SIG-M5 (cell line): Measurements from ENCODE around the gene ESYT3.

Experiments used
- DNase-seq: peaks from one replicate; lab custom pipeline; 2025; lab: John Stamatoyannopoulos, UW

The ESYT3 gene, protein sequence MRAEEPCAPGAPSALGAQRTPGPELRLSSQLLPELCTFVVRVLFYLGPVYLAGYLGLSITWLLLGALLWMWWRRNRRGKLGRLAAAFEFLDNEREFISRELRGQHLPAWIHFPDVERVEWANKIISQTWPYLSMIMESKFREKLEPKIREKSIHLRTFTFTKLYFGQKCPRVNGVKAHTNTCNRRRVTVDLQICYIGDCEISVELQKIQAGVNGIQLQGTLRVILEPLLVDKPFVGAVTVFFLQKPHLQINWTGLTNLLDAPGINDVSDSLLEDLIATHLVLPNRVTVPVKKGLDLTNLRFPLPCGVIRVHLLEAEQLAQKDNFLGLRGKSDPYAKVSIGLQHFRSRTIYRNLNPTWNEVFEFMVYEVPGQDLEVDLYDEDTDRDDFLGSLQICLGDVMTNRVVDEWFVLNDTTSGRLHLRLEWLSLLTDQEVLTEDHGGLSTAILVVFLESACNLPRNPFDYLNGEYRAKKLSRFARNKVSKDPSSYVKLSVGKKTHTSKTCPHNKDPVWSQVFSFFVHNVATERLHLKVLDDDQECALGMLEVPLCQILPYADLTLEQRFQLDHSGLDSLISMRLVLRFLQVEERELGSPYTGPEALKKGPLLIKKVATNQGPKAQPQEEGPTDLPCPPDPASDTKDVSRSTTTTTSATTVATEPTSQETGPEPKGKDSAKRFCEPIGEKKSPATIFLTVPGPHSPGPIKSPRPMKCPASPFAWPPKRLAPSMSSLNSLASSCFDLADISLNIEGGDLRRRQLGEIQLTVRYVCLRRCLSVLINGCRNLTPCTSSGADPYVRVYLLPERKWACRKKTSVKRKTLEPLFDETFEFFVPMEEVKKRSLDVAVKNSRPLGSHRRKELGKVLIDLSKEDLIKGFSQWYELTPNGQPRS

GRCh38 chr3:138434276-138434874 is at the start of gene ESYT3:
TSS of gene ESYT3 (plus strand) at chr3:138434616. CDS start at chr3:138434799, 183 bp downstream.
- no peak for DNase-seq

DNA sequence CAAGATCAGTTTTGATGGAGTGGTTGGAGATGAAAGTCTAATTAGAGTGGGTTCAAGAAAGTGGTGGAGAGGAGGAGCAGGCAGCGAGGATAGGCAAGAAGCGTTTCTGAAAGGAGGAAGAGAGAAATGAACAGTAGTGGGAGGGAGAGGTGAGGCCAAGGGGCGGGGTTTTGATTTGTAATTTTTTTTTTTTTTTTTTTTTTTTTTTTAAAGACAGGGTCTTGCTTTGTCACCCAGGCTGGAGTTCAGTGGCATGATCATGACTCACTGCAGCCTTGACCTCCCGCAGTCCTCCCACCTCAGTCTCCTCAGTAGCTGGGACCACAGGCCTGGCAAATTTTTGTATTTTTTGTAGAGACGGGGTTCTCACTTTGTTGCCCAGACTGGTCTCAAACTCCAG is 49.4 kb upstream of the ESYT3 start:
- no peak for DNase-seq

DNA sequence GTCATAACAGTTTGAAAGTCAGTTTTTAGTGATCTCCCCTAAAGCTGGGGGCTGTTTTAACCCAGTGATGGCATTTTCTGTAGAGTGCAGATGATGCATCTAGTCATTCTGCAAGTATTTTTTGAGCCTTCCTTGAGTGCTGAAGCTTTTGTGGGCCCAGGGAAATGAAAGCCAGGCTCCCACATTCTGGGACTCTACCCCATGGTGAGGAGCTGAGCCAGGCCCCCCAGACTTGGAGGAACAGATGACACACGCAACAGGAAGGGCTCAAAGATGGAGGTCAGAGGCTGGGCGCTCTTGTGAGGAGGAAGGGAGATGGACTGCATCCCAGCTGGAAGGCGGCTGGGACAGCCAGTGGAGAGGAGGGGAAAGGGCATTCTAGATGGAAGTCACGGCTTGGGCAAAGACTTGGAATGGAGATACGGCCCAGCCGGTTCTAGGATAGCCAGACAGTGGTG is 45.2 kb upstream of the ESYT3 start:
- DNase-seq: no peak

DNA sequence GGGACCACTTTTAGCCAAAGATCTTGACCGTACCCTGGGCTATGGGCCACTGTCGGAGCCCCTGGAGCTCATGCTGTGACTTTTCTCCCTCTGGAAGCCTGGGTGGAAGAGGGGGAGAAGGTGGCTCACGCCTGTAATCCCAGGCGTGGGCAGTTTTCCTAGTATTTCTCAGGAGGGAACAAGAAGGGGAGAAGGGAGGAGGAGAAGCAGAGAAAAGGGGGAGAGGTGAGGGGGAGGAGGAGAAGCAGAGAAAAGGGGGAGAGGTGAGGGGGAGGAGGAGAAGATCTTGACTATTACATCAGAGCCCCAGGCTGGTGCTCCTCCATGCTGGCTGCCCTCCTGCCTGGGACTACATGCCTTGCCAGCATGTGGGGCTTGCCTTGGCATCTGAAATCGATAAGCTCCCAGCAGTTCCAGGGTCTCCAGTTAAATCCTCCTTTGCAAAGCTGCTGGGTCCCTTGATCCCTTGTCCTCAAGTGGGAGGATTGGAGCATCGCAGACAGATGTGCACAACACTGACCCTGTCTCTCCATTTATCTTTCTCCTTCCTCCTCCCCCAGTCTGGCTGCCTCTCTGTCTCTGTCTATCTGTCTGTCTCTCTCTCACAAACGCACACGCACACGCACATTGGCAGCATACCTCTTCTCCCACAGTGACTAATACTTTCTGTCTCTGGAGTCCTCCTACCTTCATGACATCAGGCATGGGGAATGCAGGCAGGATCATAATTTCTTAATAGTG is 44.4 kb upstream of the ESYT3 start:
- no peak for DNase-seq

- no peak for DNase-seq
Observed at GRCh38 chr3:138390582-138390932, 43.9 kb upstream of the ESYT3 start.

DNA sequence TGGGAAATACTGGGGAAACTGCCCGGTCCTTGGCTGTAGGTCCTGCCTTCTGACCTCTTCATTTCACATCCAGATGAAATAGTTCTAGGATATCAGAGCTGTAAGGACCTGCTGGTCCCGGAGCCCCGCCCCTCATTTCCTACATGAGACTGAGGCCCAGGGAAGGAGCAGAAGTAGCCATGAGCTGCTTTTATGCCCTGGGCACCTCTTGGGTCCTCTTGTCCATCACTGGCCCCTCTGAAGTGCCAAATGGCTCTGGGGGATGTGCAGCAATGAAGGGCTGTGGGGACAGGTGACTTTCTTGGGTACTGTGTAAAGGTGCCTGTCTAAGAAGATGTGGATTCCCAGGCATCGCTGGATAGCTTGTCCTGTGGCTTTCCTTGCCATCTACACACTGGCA is 40.3 kb upstream of the ESYT3 start:
- no peak for DNase-seq

GRCh38 chr3:138394686-138395085 is 39.7 kb upstream of the ESYT3 start:
- no peak for DNase-seq

GRCh38 chr3:138395865-138396751 is 38.3 kb upstream of the ESYT3 start:
- DNase-seq: no peak

DNA sequence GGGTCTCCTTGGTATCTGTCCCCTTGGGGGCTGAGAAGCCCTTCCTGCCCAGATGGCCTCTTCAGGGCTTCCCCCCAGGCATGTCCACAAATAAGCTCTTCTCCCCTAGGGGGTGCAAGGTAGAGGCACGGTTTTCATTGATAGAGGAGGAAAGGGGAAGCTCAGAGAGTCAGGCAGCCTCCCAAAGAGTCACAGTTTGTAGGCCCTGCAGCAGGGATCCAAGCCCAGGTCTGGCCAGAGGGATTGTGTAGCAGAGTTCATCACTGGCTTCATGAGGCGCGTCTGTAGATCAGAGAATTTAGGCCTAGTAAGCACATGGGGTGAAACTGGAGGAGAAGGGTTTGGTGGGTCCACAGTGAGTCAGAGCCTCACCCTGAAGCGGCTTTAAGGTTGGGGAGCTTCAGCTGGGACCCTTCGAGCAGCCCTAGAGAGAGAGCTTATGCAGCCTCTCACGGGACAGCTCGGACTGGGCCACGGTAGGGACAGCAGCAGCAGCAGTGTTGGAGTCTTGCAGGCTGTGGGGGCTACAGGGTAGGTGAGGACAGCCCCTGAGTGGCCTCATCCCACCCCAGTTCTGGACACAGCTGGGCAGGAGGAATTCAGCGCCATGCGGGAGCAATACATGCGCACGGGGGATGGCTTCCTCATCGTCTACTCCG is 37.5 kb upstream of the ESYT3 start:
- DNase-seq: no peak

GRCh38 chr3:138397983-138398382 is 36.4 kb upstream of the ESYT3 start:
- no peak for DNase-seq

DNA sequence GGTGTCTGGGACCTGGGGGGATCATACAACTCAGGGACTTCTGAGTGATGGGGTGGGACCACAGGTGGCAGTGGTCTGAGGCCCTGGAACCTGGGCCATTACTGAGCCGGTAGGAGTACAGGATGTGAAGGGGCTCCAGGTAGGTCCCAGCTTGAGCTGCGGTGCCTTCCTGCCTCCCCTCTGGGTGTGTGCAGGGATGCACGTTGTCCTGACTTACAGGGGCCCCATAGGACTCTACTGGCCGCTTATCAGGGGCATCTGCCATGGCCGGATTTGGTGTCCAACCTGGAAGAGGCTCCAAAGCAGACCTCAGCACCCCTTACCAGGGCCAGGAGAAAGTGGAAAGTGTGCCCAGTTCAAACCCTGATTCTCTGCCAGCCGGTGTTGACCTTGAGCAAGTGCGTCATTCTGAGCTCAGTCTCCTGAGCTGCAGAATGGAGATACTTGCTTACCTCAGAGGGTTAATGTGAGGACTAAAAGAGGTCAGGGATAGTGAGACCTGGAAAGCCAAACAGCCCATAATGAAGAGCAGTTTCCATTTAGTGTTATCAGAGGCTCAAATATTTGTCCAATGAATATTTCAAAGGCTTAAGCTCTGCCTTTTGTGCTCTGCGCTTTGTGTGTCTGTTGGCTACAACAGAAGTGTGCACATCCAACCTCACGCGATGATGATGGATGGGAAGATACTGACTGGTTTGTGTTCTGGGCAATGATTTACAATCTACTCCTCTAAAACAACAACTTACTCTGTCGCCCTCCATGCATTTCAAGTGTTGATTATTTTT is 35.4 kb upstream of the ESYT3 start:
- no peak for DNase-seq

DNA sequence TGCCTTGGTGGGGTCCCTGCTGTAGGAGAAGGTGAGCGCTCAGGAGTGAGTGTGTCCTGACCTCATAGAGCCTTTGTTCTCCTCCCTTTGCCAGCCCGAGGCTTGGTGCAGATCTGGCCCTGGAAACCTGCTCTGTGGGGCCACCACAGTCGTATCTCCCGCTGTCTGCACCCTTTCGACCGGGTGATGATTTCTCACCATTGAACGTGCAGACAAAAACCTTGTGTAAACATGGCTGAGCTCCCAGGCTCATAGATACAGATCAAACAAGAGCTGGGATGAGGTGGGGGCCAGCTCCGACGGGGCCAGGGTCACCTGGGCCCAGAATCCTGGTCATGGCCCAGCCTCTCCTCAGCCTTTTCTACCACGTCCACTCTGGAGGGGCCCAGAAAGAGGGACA is 34.6 kb upstream of the ESYT3 start:
- DNase-seq: no peak

GRCh38 chr3:138400651-138401070 is 33.8 kb upstream of the ESYT3 start:
- DNase-seq: no peak

- DNase-seq: no peak
Observed at GRCh38 chr3:138401834-138402233, 32.6 kb upstream of the ESYT3 start.

DNA sequence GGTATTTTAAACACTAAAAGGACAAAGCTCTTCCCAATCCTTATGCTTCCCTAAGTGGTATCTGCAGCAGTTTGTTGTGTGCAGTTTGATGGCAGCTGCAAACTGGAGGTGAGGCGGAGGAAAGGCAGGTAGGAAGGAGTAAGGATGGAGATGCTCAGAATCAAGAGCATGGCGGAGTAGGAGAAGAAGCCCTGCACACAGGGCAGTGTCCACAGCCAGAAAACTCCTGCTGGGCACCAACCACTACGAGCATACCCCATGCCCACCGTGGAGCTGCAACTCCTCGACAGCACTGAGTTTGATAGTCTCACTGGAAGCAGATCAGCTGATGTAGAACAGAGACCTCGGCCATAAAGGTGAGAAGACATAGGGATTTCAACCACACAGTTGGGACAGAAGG is 30.3 kb upstream of the ESYT3 start:
- DNase-seq: no peak

GRCh38 chr3:138405001-138405400 is 29.4 kb upstream of the ESYT3 start:
- DNase-seq: no peak

DNA sequence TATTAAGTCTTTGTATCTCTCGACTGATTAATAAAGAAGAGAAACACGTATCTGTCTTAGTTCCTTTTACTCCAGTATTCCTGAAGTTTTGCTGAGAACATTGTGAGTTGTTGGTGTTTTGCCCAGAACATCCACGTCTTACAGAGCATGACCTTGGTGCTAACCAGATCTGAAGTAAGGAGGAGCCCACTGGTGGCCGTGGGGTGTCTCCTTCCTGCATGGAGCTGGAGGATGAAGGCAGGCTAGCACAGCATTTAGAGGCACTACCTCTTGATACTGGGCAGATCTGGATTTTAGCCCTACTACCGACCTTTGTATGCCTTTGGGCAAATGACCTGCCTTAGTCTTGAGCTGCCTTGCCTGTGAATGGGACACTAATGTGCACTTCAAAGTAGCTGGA is 28.9 kb upstream of the ESYT3 start:
- no peak for DNase-seq

- no peak for DNase-seq
Observed at GRCh38 chr3:138406606-138407005, 27.8 kb upstream of the ESYT3 start.

GRCh38 chr3:138407236-138407907 is 27.0 kb upstream of the ESYT3 start:
- DNase-seq: no peak
